ENCODE measurements around the gene YPEL5. TPM values are rescaled to one million over a fixed set of nuclear protein-coding genes. Genes with fewer than 3 reads are reported as not detected.

YPEL5 gene
- total and polyA plus RNA-seq, 10 of the 15 experiments (the other 5 are each of a cell fraction or from before 2014, with no cell fraction given): 18.8 to 47.3 (median 21.7) TPM

DNA sequence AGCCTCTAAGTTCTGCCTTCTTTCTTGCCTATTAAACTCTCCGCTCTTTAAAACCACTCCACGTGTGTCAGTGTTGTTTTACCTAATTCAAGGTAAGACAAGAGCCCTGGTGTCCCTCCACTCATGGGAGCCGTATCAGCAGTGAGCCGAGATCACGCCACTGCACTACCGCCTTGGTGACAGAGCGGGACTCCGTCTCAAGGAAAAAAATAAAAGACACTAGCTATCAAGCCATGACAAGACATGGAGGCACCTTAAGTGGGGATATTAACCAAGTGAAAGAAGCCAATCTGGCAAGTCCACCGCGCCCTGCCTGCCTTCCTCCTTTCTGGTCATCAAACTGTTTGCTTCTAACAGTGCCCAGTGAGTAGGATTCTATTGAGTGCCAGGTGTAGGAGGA is 44.3 kb downstream of the YPEL5 start:
- Histone ChIP-seq H4K20me1 (ENCODE audit: control insufficient read depth, insufficient read depth) (no peaks in the 10 kb centered on the region), H2AFZ (ENCODE audit: control insufficient read depth, low read depth, low read length) (no peak overlapping the region), H3K27ac (ENCODE audit: control insufficient read depth, insufficient read depth) (no peak overlapping the region), H3K9me3 (replicated peaks; ENCODE audit: control insufficient read depth, insufficient read depth, low read length) (no peaks in the 10 kb centered on the region), H3K27me3 (replicated peaks in 1 of 2; ENCODE audit: control insufficient read depth in 2 of 2, insufficient read depth in 2 of 2, low read length in 1 of 2) (no peaks in the 10 kb centered on the region), H3K9ac (ENCODE audit: control insufficient read depth, insufficient read depth, low read length) (no peak overlapping the region), H3K79me2 (ENCODE audit: control insufficient read depth, insufficient read depth, low read length) (no peaks in the 10 kb centered on the region), H3K4me3 (no peak overlapping the region), H3K4me2 (ENCODE audit: control insufficient read depth, insufficient read depth) (no peak overlapping the region), H3K36me3 (ENCODE audit: control insufficient read depth in 2 of 2, insufficient read depth in 2 of 2, low read length in 1 of 2) (no peaks in the 10 kb centered on the region), H3K4me1 (ENCODE audit: control insufficient read depth, insufficient read depth, low read length) (no peaks in the 10 kb centered on the region)
- POLR2A ChIA-PET: no interaction called here
- SMC1A ChIA-PET (ENCODE audit: uncharacterized antibody, unreplicated experiment): interaction anchor here (1.0 kb wide), 1 partner anchor 17 kb away, joined by 3 read pairs; no protein-coding TSS in a partner anchor
- ATAC-seq (no peak), DNase-seq (ENCODE audit: low read depth, low spot score) (no peak), FAIRE-seq (no peak)
- RAD21 ChIA-PET (ENCODE audit: unreplicated experiment): no interaction called here
- 87% methylated on average over 10 of the region's 10 CpGs for WGBS (ENCODE audit: insufficient coverage, insufficient replicate concordance, low lambda C conversion rate, missing lambda C conversion rate)
- CTCF ChIA-PET: interaction anchor here (1.4 to 6.4 kb wide), 2 partner anchors 27 to 52 kb away, joined by 3 to 36 read pairs; no protein-coding TSS in a partner anchor
- TF ChIP-seq POLR2AphosphoS2 (IDR thresholded peaks at IDR 0.05; ENCODE audit: low read depth, low read length) (no peak), TCF12 (IDR thresholded peaks at IDR 0.05; ENCODE audit: low read depth, low read length) (no peak), MEF2B (IDR thresholded peaks at IDR 0.05; ENCODE audit: partially characterized antibody, poor library complexity, severe bottlenecking) (no peak), ZNF622 (IDR thresholded peaks at IDR 0.05) (no peak), SRF (IDR thresholded peaks at IDR 0.05; ENCODE audit: low read depth in 2 of 2, low read length in 2 of 2) (no peak), CREM (IDR thresholded peaks at IDR 0.05; ENCODE audit: low read depth) (no peak), STAT3 (IDR thresholded peaks at IDR 0.05; ENCODE audit: low read depth, low read length) (no peak), SUZ12 (IDR thresholded peaks at IDR 0.05; ENCODE audit: unreplicated experiment) (no peak), KLF5 (IDR thresholded peaks at IDR 0.05; ENCODE audit: partially characterized antibody) (no peak), CEBPB (IDR thresholded peaks at IDR 0.05; ENCODE audit: borderline replicate concordance in 1 of 2, low read depth in 2 of 2, low read length in 2 of 2) (no peak), ETV6 (conservative IDR thresholded peaks at IDR 0.05 in 1 of 2, IDR thresholded peaks at IDR 0.05 in 1 of 2; ENCODE audit: borderline replicate concordance in 1 of 2, low read depth in 1 of 2) (no peak), POLR2A (IDR thresholded peaks at IDR 0.05; ENCODE audit: low read depth, low read length) (no peak), BACH1 (IDR thresholded peaks at IDR 0.05; ENCODE audit: borderline replicate concordance) (no peak), ASH2L (IDR thresholded peaks at IDR 0.05; ENCODE audit: borderline replicate concordance, low read depth) (no peak), NRF1 (conservative IDR thresholded peaks at IDR 0.05; ENCODE audit: low read depth, low read length) (no peak), CHD1 (IDR thresholded peaks at IDR 0.05; ENCODE audit: low read depth, low read length) (no peak), NFYB (IDR thresholded peaks at IDR 0.05; ENCODE audit: insufficient read depth, low read depth, low read length) (no peak)
- TF ChIP-seq, protein P1, sequence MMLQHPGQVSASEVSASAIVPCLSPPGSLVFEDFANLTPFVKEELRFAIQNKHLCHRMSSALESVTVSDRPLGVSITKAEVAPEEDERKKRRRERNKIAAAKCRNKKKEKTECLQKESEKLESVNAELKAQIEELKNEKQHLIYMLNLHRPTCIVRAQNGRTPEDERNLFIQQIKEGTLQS (IDR thresholded peaks at IDR 0.05; ENCODE audit: borderline replicate concordance, extremely low read depth, low read depth, low read length): no peak
- TF ChIP-seq, protein P2, sequence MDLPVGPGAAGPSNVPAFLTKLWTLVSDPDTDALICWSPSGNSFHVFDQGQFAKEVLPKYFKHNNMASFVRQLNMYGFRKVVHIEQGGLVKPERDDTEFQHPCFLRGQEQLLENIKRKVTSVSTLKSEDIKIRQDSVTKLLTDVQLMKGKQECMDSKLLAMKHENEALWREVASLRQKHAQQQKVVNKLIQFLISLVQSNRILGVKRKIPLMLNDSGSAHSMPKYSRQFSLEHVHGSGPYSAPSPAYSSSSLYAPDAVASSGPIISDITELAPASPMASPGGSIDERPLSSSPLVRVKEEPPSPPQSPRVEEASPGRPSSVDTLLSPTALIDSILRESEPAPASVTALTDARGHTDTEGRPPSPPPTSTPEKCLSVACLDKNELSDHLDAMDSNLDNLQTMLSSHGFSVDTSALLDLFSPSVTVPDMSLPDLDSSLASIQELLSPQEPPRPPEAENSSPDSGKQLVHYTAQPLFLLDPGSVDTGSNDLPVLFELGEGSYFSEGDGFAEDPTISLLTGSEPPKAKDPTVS (IDR thresholded peaks at IDR 0.05; ENCODE audit: low read depth, low read length): no peak
- in situ Hi-C loops (cut with MboI) (no loop called here), intact Hi-C loops (cut with micrococcal nuclease; ENCODE audit: unreplicated experiment) (no loop called here)
- no TSS peak for BruUV-seq (replicated peaks)

All from GM12878 (cell line).